ENCODE results near the gene MYO18A. TPM values are rescaled to one million over a fixed set of nuclear protein-coding genes. Genes with fewer than 3 reads are reported as not detected.

MYO18A gene
- total and polyA plus RNA-seq, 2 of the 4 experiments (the other 2 are of a cell fraction) = 22.4 to 39.1 TPM

DNA sequence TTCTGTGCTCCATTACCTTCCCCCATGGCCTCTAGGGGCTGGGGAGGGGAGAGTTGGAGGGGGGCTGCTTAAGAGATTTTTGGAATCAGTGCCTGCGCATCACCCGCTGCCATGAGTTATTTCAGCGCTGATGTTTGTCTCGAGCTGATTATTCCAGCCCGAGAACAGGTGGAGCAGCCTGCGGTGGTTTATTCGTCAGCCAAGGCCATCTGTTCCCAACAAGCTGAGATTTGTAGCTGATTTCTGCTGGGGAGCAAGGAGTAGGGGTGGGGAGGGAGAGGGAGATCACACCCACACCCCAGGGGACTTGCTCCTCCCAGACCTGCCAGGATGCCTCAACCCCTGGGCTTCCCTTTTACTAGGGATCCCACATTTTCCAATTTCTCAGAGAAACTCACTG, 114.2 kb downstream of the MYO18A start:
- no peak for DNase-seq
- Histone ChIP-seq H3K18ac (ENCODE audit: low read depth, low read length) (no peak overlapping the region), H3K4me3 (ENCODE audit: insufficient read depth, low read depth, low read length) (no peak overlapping the region), H3K9me3 (ENCODE audit: control insufficient read depth, insufficient read depth, low read length) (no peaks in the 10 kb centered on the region), H4K8ac (ENCODE audit: low read depth in 2 of 2, low read length in 2 of 2) (no peak overlapping the region), H3K9ac (ENCODE audit: low read depth, low read length) (no peak overlapping the region), H3K27ac (ENCODE audit: insufficient read depth, low read length) (no peak overlapping the region), H3K56ac (ENCODE audit: extremely low read depth, insufficient read depth, low read length) (no peak overlapping the region), H2AK5ac (ENCODE audit: low read depth, low read length) (no peak overlapping the region), H2AK9ac (replicated peaks; ENCODE audit: low read depth, low read length, poor library complexity) (no peak overlapping the region), H3K14ac (replicated peaks; ENCODE audit: low read depth, low read length) (no peak overlapping the region), H3K4me1 (ENCODE audit: control insufficient read depth, insufficient read depth, low read length) (no peaks in the 10 kb centered on the region), H3K79me1 (ENCODE audit: low read depth in 1 of 2, low read length in 2 of 2) (no peaks in the 10 kb centered on the region), H3K27me3 (ENCODE audit: control insufficient read depth, insufficient read depth, low read length) (peaks cover 36% of the 10 kb centered on the region), H4K91ac (ENCODE audit: insufficient read depth, low read depth, low read length) (no peak overlapping the region), H3K4me2 (ENCODE audit: low read depth, low read length) (no peak overlapping the region), H2BK20ac (ENCODE audit: low read depth, low read length) (no peak overlapping the region), H2BK15ac (ENCODE audit: low read depth, low read length) (no peak overlapping the region), H3K36me3 (ENCODE audit: control insufficient read depth, insufficient read depth, low read length) (no peaks in the 10 kb centered on the region), H4K5ac (ENCODE audit: low read depth, low read length) (no peak overlapping the region), H2BK5ac (ENCODE audit: low read depth, low read length, poor library complexity, severe bottlenecking) (no peak overlapping the region), H4K20me1 (ENCODE audit: insufficient read depth, low read length) (no peaks in the 10 kb centered on the region), H3K9me1 (ENCODE audit: insufficient read depth, low read length) (no peaks in the 10 kb centered on the region), H3K4ac (ENCODE audit: low read depth, low read length) (no peak overlapping the region), H3K23ac (ENCODE audit: low read depth, low read length) (no peak overlapping the region), H2BK120ac (ENCODE audit: low read depth, low read length) (no peak overlapping the region), H2AFZ (replicated peaks; ENCODE audit: low read length, poor library complexity) (no peak overlapping the region)
- intact Hi-C loops (cut with micrococcal nuclease) (loop anchor here (5.0 kb wide), 1 partner anchor 44 kb away; no protein-coding TSS in a partner anchor), dilution Hi-C loops (cut with HindIII; ENCODE audit: low sequenced_read_pairs, unreplicated experiment) (no loop called here), in situ Hi-C loops (cut with MboI; ENCODE audit: low sequenced_read_pairs) (no loop called here)
- no peak for ATAC-seq (ENCODE audit: low read depth)
- ChIA-PET POLR2A (ENCODE audit: unreplicated experiment) (no interaction called here), CTCF (no interaction called here)
- no CpG with 5 or more reads among the region's 7 CpGs for whole genome bisulfite sequencing, 2 experiments (ENCODE audit: extremely low coverage in 2 of 2, insufficient read length in 1 of 2)
- TF ChIP-seq BHLHE40 (IDR thresholded peaks at IDR 0.05; ENCODE audit: low read depth, low read length) (no peak), SMC3 (IDR thresholded peaks at IDR 0.05; ENCODE audit: low read depth, low read length) (no peak), RCOR1 (IDR thresholded peaks at IDR 0.05; ENCODE audit: insufficient replicate concordance, low read length) (no peak), MAFK (IDR thresholded peaks at IDR 0.05; ENCODE audit: low read depth, low read length) (no peak), USF2 (IDR thresholded peaks at IDR 0.05; ENCODE audit: low read depth, low read length) (no peak), MXI1 (IDR thresholded peaks at IDR 0.05; ENCODE audit: borderline replicate concordance, low read depth, low read length) (no peak), CHD1 (IDR thresholded peaks at IDR 0.05; ENCODE audit: low read depth, low read length) (no peak), CEBPB (IDR thresholded peaks at IDR 0.05; ENCODE audit: low read depth, low read length) (no peak), MAZ (IDR thresholded peaks at IDR 0.05; ENCODE audit: borderline replicate concordance, low read depth, low read length) (no peak), RFX5 (IDR thresholded peaks at IDR 0.05; ENCODE audit: low read depth, low read length) (no peak), POLR2A (IDR thresholded peaks at IDR 0.05; ENCODE audit: low read depth, low read length) (no peak), RAD21 (IDR thresholded peaks at IDR 0.05; ENCODE audit: low read length) (no peak), NFE2L2 (IDR thresholded peaks at IDR 0.05; ENCODE audit: low read depth, low read length) (no peak), FOS (IDR thresholded peaks at IDR 0.05; ENCODE audit: low read depth, low read length) (no peak)
- TF ChIP-seq, protein P1, sequence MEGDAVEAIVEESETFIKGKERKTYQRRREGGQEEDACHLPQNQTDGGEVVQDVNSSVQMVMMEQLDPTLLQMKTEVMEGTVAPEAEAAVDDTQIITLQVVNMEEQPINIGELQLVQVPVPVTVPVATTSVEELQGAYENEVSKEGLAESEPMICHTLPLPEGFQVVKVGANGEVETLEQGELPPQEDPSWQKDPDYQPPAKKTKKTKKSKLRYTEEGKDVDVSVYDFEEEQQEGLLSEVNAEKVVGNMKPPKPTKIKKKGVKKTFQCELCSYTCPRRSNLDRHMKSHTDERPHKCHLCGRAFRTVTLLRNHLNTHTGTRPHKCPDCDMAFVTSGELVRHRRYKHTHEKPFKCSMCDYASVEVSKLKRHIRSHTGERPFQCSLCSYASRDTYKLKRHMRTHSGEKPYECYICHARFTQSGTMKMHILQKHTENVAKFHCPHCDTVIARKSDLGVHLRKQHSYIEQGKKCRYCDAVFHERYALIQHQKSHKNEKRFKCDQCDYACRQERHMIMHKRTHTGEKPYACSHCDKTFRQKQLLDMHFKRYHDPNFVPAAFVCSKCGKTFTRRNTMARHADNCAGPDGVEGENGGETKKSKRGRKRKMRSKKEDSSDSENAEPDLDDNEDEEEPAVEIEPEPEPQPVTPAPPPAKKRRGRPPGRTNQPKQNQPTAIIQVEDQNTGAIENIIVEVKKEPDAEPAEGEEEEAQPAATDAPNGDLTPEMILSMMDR (conservative IDR thresholded peaks at IDR 0.05; ENCODE audit: low read depth, low read length) = no peak
- TF ChIP-seq, protein P2, sequence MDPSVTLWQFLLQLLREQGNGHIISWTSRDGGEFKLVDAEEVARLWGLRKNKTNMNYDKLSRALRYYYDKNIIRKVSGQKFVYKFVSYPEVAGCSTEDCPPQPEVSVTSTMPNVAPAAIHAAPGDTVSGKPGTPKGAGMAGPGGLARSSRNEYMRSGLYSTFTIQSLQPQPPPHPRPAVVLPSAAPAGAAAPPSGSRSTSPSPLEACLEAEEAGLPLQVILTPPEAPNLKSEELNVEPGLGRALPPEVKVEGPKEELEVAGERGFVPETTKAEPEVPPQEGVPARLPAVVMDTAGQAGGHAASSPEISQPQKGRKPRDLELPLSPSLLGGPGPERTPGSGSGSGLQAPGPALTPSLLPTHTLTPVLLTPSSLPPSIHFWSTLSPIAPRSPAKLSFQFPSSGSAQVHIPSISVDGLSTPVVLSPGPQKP (IDR thresholded peaks at IDR 0.05; ENCODE audit: borderline replicate concordance, low read depth, low read length) = no peak
- no TSS peak for BruUV-seq (replicated peaks)

All from IMR-90 (cell line).